DOHH2 (cell line): ENCODE results near the gene RIT2.

Experiments
- H3F3A ChIP-seq: fragments of 200-600 bp; sonication (generic), shearing (Covaris generic); 2 replicates; pipeline ENCODE4 v1.6.0; 2016; ENCODE audit warnings: antibody characterized with exemption, mild to moderate bottlenecking; ENCODE audit not compliant: control insufficient read depth, insufficient read depth
- H3K27ac ChIP-seq: fragments of 200-600 bp; sonication (generic); 2 replicates; pipeline ENCODE4 v1.5.1; 2014; ENCODE audit warnings: low read depth, mild to moderate bottlenecking, low read length, moderate library complexity
- H3K27me3 ChIP-seq: fragments of 200-600 bp; sonication (generic); 2 replicates; pipeline ENCODE4 v1.6.1; 2014; ENCODE audit warnings: mild to moderate bottlenecking, low read length, mixed read lengths; ENCODE audit not compliant: control insufficient read depth
- H3K36me3 ChIP-seq: fragments of 200-600 bp; sonication (generic); 2 replicates; pipeline ENCODE4 v1.6.1; 2014; ENCODE audit warnings: mild to moderate bottlenecking, low read length, moderate library complexity, mixed read lengths; ENCODE audit not compliant: control insufficient read depth
- H3K4me1 ChIP-seq: fragments of 200-600 bp; sonication (generic); 2 replicates; pipeline ENCODE4 v1.6.1; 2014; ENCODE audit warnings: mild to moderate bottlenecking, low read length, mixed read lengths; ENCODE audit not compliant: control insufficient read depth
- H3K4me2 ChIP-seq: fragments of 200-600 bp; sonication (generic); 2 replicates; pipeline ENCODE4 v1.6.0; 2014; ENCODE audit warnings: mild to moderate bottlenecking, low read length, moderate library complexity
- H3K4me3 ChIP-seq: fragments of 200-600 bp; sonication (generic); 2 replicates; pipeline ENCODE4 v1.5.1; 2014; ENCODE audit warnings: mild to moderate bottlenecking, low read length, mixed read lengths
- H3K79me2 ChIP-seq: fragments of 200-600 bp; sonication (generic); 2 replicates; pipeline ENCODE4 v1.6.1; 2014; ENCODE audit warnings: mild to moderate bottlenecking, low read length, mixed read lengths; ENCODE audit not compliant: control insufficient read depth
- H3K9me2 ChIP-seq: fragments of 200-600 bp; sonication (generic); replicated peaks from 2 replicates; pipeline ENCODE4 v1.6.1; 2014; ENCODE audit warnings: mild to moderate bottlenecking, low read length, mixed read lengths; ENCODE audit not compliant: control insufficient read depth
- H3K9me3 ChIP-seq: fragments of 200-600 bp; sonication (generic); 2 replicates; pipeline ENCODE4 v1.6.1; 2014; ENCODE audit warnings: antibody characterized with exemption, low read length, mixed read lengths; ENCODE audit not compliant: control insufficient read depth, insufficient read depth
- H4K20me1 ChIP-seq: fragments of 200-600 bp; sonication (generic); 2 replicates; pipeline ENCODE4 v1.6.0; 2014; ENCODE audit warnings: low read depth, mild to moderate bottlenecking, antibody characterized with exemption, low read length, moderate library complexity; ENCODE audit not compliant: control insufficient read depth, insufficient read depth
- EZH2phosphoT487 ChIP-seq: fragments of 200-600 bp; sonication (generic); IDR thresholded peaks from 2 replicates; pipeline ENCODE4 v1.6.1; 2017; ENCODE audit warnings: borderline replicate concordance, mild to moderate bottlenecking, antibody characterized with exemption, low read length, moderate library complexity, mixed read lengths
- TF ChIP-seq, protein P1 (sequence below): fragments of 200-600 bp; sonication (generic); IDR thresholded peaks from one replicate; pipeline ENCODE4 v1.5.1; 2014; ENCODE audit warnings: antibody characterized with exemption, mild to moderate bottlenecking, low read depth, low read length; ENCODE audit not compliant: poor library complexity, severe bottlenecking

The RIT2 gene

GRCh38 chr18:42860011-42860410, 255.5 kb downstream of the RIT2 start:
- H3K4me2 ChIP-seq, result no peak overlapping the region
- no peaks in the 10 kb centered on the region for H3K9me3 ChIP-seq
- no peaks in the 10 kb centered on the region for H4K20me1 ChIP-seq
- no peaks in the 10 kb centered on the region for H3K4me1 ChIP-seq
- H3K36me3 ChIP-seq, result no peaks in the 10 kb centered on the region
- TF ChIP-seq, protein P1, sequence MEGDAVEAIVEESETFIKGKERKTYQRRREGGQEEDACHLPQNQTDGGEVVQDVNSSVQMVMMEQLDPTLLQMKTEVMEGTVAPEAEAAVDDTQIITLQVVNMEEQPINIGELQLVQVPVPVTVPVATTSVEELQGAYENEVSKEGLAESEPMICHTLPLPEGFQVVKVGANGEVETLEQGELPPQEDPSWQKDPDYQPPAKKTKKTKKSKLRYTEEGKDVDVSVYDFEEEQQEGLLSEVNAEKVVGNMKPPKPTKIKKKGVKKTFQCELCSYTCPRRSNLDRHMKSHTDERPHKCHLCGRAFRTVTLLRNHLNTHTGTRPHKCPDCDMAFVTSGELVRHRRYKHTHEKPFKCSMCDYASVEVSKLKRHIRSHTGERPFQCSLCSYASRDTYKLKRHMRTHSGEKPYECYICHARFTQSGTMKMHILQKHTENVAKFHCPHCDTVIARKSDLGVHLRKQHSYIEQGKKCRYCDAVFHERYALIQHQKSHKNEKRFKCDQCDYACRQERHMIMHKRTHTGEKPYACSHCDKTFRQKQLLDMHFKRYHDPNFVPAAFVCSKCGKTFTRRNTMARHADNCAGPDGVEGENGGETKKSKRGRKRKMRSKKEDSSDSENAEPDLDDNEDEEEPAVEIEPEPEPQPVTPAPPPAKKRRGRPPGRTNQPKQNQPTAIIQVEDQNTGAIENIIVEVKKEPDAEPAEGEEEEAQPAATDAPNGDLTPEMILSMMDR, result no peak
- TF ChIP-seq EZH2phosphoT487, result no peak
- no peaks in the 10 kb centered on the region for H3K79me2 ChIP-seq
- no peak overlapping the region for H3K27ac ChIP-seq
- H3K9me2 ChIP-seq, result no peaks in the 10 kb centered on the region
- H3K27me3 ChIP-seq, result no peaks in the 10 kb centered on the region
- H3K4me3 ChIP-seq, result no peak overlapping the region
- H3F3A ChIP-seq, result no peaks in the 10 kb centered on the region

- no peaks in the 10 kb centered on the region for H3K4me1 ChIP-seq
- H3K27me3 ChIP-seq, result no peaks in the 10 kb centered on the region
- no peaks in the 10 kb centered on the region for H3K9me2 ChIP-seq
- H4K20me1 ChIP-seq, result no peaks in the 10 kb centered on the region
- TF ChIP-seq EZH2phosphoT487, result no peak
- TF ChIP-seq, protein P1, result no peak
- H3K9me3 ChIP-seq, result no peaks in the 10 kb centered on the region
- no peaks in the 10 kb centered on the region for H3F3A ChIP-seq
- no peaks in the 10 kb centered on the region for H3K79me2 ChIP-seq
- no peaks in the 10 kb centered on the region for H3K36me3 ChIP-seq
- no peak overlapping the region for H3K4me2 ChIP-seq
- no peak overlapping the region for H3K4me3 ChIP-seq
- H3K27ac ChIP-seq, result no peak overlapping the region
Measured at GRCh38 chr18:42854558-42854957, 260.9 kb downstream of the RIT2 start.

DNA sequence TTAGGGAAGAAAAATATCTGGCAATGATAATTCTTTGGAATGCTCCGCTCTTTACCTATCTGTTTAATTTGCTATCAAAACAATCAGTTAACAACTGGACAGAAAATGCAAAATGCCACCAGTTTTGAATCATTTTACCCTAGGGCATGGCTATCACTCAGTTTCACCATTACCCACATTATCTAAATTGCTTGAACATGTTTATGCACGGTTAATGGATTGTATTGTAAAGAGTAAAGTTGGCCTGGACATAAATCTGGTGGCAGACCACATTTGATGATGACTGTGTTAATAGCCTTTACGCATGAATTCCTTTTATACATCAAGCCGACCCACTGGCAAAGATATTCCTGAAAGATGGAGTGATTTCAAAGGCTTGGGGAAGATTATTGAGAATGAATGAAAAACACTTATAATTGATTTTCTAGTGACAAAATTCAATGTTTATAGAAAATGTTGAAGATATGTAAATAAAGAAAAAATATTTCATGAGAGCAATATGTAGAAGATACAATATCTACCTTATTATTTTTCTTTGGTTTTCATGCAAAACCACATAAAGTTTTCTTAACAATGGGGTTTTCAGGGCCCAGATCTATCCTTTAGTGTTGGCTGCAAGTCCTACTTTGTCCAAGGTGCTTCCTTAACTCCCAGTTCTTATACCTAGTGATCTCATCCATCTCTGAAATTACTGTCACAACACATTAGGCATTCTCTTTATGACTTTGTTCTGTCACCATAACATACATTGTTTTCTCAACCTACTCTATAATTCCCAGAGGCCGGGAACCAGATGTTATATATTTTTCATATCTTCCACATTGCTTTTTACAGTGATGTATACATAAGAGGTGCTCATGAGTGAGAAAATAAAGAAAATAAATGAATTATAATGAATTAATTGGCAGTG, 265.1 kb downstream of the RIT2 start:
- TF ChIP-seq EZH2phosphoT487, result no peak
- TF ChIP-seq, protein P1, result no peak
- no peaks in the 10 kb centered on the region for H3K9me3 ChIP-seq
- H3K4me2 ChIP-seq, result no peak overlapping the region
- H3K9me2 ChIP-seq, result no peaks in the 10 kb centered on the region
- no peaks in the 10 kb centered on the region for H4K20me1 ChIP-seq
- no peaks in the 10 kb centered on the region for H3K36me3 ChIP-seq
- H3K27ac ChIP-seq, result no peak overlapping the region
- no peaks in the 10 kb centered on the region for H3K27me3 ChIP-seq
- H3K79me2 ChIP-seq, result no peaks in the 10 kb centered on the region
- no peak overlapping the region for H3K4me3 ChIP-seq
- no peaks in the 10 kb centered on the region for H3K4me1 ChIP-seq
- no peaks in the 10 kb centered on the region for H3F3A ChIP-seq
